Transverse colon (tissue), 4 donors: Measurements from ENCODE around the gene NTN5. TPM values are rescaled to one million over a fixed set of nuclear protein-coding genes. Genes with fewer than 3 reads are reported as not detected.
A peak's percentile ranks its signal among the peaks of the same experiment; 100 is the strongest.

Experiments used
- DNase-seq: peaks from one replicate; pipeline ENCODE4 v3.0.0-alpha.2; 2019
- H3K27ac ChIP-seq, 4 donors: fragments of 200-600 bp; sonication (generic); 2 replicates each; pipeline ENCODE4 v1.5.1; 2016 to 2018; ENCODE audit warnings: inconsistent platforms in 4 of 4
- H3K27me3 ChIP-seq: fragments of 200-600 bp; sonication (generic); 2 replicates; pipeline ENCODE4 v1.5.1; 2017; ENCODE audit warnings: inconsistent platforms
- H3K36me3 ChIP-seq, 4 donors: fragments of 200-600 bp; sonication (generic); 2 replicates each; pipeline ENCODE4 v1.5.1; 2017 to 2019; ENCODE audit warnings: inconsistent platforms in 4 of 4
- H3K4me1 ChIP-seq, 4 donors: fragments of 200-600 bp; sonication (generic); 2 replicates each; pipeline ENCODE4 v1.5.1; 2017 to 2020; ENCODE audit warnings: inconsistent platforms in 4 of 4
- H3K4me3 ChIP-seq, 4 donors: fragments of 200-600 bp; sonication (generic); 1 replicate in 1 of 4; 2 replicates in 3 of 4; pipeline versions ENCODE4 v1.5.1 to v1.6.1; 2017 to 2019; ENCODE audit warnings: inconsistent platforms in 4 of 4
- H3K9me3 ChIP-seq, 2 donors: fragments of 200-600 bp; sonication (generic); 2 replicates each; pipeline ENCODE4 v1.5.1; 2017 to 2019; ENCODE audit warnings: inconsistent platforms in 2 of 2
- CTCF ChIP-seq, 5 experiments: fragments of 200-600 bp in 3 of 5; fragments of 450-650 bp in 2 of 5; sonication (generic) in 3 of 5; IDR thresholded peaks; 1 replicate in 2 of 5; 2 replicates in 3 of 5; pipeline ENCODE4 v1.5.1; 2016 to 2017; ENCODE audit warnings: antibody characterized with exemption in 5 of 5, inconsistent platforms in 3 of 5, mild to moderate bottlenecking in 2 of 5, moderate library complexity in 1 of 5
- EP300 ChIP-seq: sonication (generic); formaldehyde crosslinking; IDR thresholded peaks from one replicate; pipeline ENCODE4 v1.6.1; 2017; ENCODE audit warnings: antibody characterized with exemption, low read depth
- POLR2A ChIP-seq: fragments of 450-650 bp; IDR thresholded peaks from one replicate; pipeline ENCODE4 v1.6.1; 2016; ENCODE audit warnings: antibody characterized with exemption, mild to moderate bottlenecking, moderate library complexity
- POLR2AphosphoS5 ChIP-seq, 3 donors: sonication (generic); formaldehyde crosslinking; IDR thresholded peaks; one replicate each; pipeline ENCODE4 v1.6.1; 2016; ENCODE audit warnings: antibody characterized with exemption in 3 of 3
- WGBS, 2 donors: methylation state at CpG; one replicate each; pipeline ENCODE4 v1.1.5; 2018; ENCODE audit warnings: low coverage in 1 of 2; 5-methylcytosine and 5-hydroxymethylcytosine counted together
- in situ Hi-C, 4 donors: fragments of 200-750 bp; cut with MboI; loops; one replicate each; pipeline versions ENCODE4 v1.15.0 to v1.15.1; 2017; ENCODE audit warnings: low sequenced_read_pairs in 3 of 4, low pct_ligation_motif_present in 1 of 4, low pct_unique_long_range_greater_than_20kb in 1 of 4
- intact Hi-C: fragments of 100-400 bp; cut with DNase I; formaldehyde crosslinking; loops from one replicate; pipeline ENCODE4 v1.15.1; 2023; ENCODE audit warnings: low total_unique reads
- total RNA-seq, 4 donors: library from RNA; depleted of rRNA; stranded (reverse); fragments of >200 nt; gene quantifications; one replicate each; pipeline ENCODE4 v1.1.0, GENCODE V29; 2016

Gene NTN5
- total RNA-seq, 4 donors from 2014 or later, result 0.41 to 1.1 TPM; not detected in 2

- Histone ChIP-seq H3K27ac (peak overlapping the region; percentile 52 to 65 (median 60)), H3K27me3 (no peaks in the 10 kb centered on the region), H3K36me3 (no peaks in the 10 kb centered on the region), H3K9me3 (no peaks in the 10 kb centered on the region), H3K4me3 (no peak overlapping the region), H3K4me1 (peaks cover 5 to 26% (median 18%) of the 10 kb centered on the region in 4 donors)
- in situ Hi-C loops (no loop called here), intact Hi-C loops (loop anchor here (10.0 kb wide), 1 partner anchor 67 kb away; the partner anchor contains the start of genes IZUMO1 and RASIP1)
- WGBS, 2 donors, result 42 to 80% methylated on average over 1 to 4 of the region's 4 CpGs
- peak; percentile 73 for DNase-seq
- no peak for TF ChIP-seq EP300
- peak in 1 of 3 donors; percentile 34 for TF ChIP-seq POLR2AphosphoS5 (IDR thresholded peaks at IDR 0.05)
These were observed 5.4 kb upstream of the NTN5 start for GRCh38 chr19:48678201-48678600.

GRCh38 chr19:48676887-48677286, 4.1 kb upstream of the NTN5 start:
- intact Hi-C loops, result loop anchor here (10.0 kb wide), 1 partner anchor 68 kb away; the partner anchor contains the start of genes IZUMO1 and RASIP1
- Histone ChIP-seq H3K4me1 (peaks cover 5 to 26% (median 18%) of the 10 kb centered on the region in 4 donors), H3K27me3 (no peaks in the 10 kb centered on the region), H3K36me3 (no peaks in the 10 kb centered on the region), H3K9me3 (no peaks in the 10 kb centered on the region), H3K27ac (peak overlapping the region; percentile 45 to 65 (median 58)), H3K4me3 (no peak overlapping the region)
- in situ Hi-C loops, result no loop called here
- DNase-seq, result peak; percentile 76
- TF ChIP-seq POLR2A (no peak), POLR2AphosphoS5 (IDR thresholded peaks at IDR 0.05) (peak in 2 of 3 donors; percentile 12 to 65)
- WGBS, 2 donors, result 51 to 67% methylated on average over 5 to 13 of the region's 13 CpGs

GRCh38 chr19:48676487-48676886, 3.7 kb upstream of the NTN5 start:
- intact Hi-C loops (loop anchor here (10.0 kb wide), 1 partner anchor 68 kb away; the partner anchor contains the start of genes IZUMO1 and RASIP1), in situ Hi-C loops (no loop called here)
- TF ChIP-seq CTCF (IDR thresholded peaks at IDR 0.05) (no peak), EP300 (no peak), POLR2A (no peak), POLR2AphosphoS5 (IDR thresholded peaks at IDR 0.05) (no peak)
- H3K9me3 ChIP-seq, result no peaks in the 10 kb centered on the region
- H3K27ac ChIP-seq, result peak overlapping the region; percentile 45 to 65 (median 58)
- H3K4me3 ChIP-seq, result no peak overlapping the region
- WGBS, 2 donors, result 83% methylated on average over 3 to 17 of the region's 17 CpGs
- DNase-seq, result no peak
- peaks cover 5 to 26% (median 18%) of the 10 kb centered on the region in 4 donors for H3K4me1 ChIP-seq
- no peaks in the 10 kb centered on the region for H3K36me3 ChIP-seq
- no peaks in the 10 kb centered on the region for H3K27me3 ChIP-seq

- no peaks in the 10 kb centered on the region for H3K9me3 ChIP-seq
- peaks cover 5 to 26% (median 18%) of the 10 kb centered on the region in 4 donors for H3K4me1 ChIP-seq
- TF ChIP-seq CTCF (IDR thresholded peaks at IDR 0.05), result peak; percentile 87 to 90 (median 88)
- TF ChIP-seq EP300, result no peak
- TF ChIP-seq POLR2A, result no peak
- peak in 1 of 3 donors; percentile 18 for TF ChIP-seq POLR2AphosphoS5 (IDR thresholded peaks at IDR 0.05)
- no peaks in the 10 kb centered on the region for H3K27me3 ChIP-seq
- peak overlapping the region in 1 of 4 donors; percentile 6 for H3K27ac ChIP-seq
- no peaks in the 10 kb centered on the region for H3K36me3 ChIP-seq
- peak; percentile 86 for DNase-seq
- intact Hi-C loops (loop anchor here (10.0 kb wide), 1 partner anchor 70 kb away; the partner anchor contains the start of genes IZUMO1 and RASIP1), in situ Hi-C loops (no loop called here)
- H3K4me3 ChIP-seq, result no peak overlapping the region
- WGBS, 2 donors, result 0 to 40% methylated on average over 1 to 28 of the region's 28 CpGs
These were observed 2.4 kb upstream of the NTN5 start for GRCh38 chr19:48674921-48675824.
